Suppressor macrophage treated with lipopolysaccharide for 4 hours (primary cell): Measurements from ENCODE around the gene DEXI.
"Not testable (repeated sequence)": the region's sequence is repeated elsewhere in the genome, so short reads cannot be mapped to it uniquely, and the experiment has no call there.

Source experiments
- DNase-seq: peaks from one replicate; pipeline ENCODE4 v3.0.0-alpha.2; 2020

DEXI gene

DNA sequence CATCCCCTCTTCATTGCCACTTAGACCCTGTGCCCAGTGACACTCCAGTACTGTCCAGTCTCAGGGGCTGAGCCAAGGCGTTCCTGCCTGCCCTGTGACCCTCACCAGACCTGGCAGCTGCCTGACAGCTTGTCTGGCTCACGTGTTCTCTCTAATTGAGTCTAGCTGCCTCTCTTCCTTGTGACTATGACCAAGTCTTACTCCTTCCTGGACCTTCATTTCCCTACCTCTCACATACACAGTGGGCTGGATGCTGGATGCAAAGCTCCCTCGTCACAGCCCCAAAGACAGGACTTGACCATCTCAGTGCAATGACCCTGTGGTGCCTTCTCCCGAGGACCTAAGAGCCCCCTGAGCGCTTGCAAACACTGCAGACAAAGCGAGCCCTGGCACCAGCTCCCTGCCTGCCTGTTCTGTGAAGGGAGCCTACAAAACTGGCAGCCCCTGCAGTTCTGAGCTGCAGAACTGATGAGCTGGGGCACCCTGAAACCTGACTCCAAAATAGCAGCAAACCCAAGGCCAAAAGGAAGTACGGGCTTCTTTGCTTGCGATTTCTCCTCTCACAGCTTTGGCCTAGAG, 1.7 kb downstream of the DEXI start:
- peak; percentile 51 for DNase-seq

DNA sequence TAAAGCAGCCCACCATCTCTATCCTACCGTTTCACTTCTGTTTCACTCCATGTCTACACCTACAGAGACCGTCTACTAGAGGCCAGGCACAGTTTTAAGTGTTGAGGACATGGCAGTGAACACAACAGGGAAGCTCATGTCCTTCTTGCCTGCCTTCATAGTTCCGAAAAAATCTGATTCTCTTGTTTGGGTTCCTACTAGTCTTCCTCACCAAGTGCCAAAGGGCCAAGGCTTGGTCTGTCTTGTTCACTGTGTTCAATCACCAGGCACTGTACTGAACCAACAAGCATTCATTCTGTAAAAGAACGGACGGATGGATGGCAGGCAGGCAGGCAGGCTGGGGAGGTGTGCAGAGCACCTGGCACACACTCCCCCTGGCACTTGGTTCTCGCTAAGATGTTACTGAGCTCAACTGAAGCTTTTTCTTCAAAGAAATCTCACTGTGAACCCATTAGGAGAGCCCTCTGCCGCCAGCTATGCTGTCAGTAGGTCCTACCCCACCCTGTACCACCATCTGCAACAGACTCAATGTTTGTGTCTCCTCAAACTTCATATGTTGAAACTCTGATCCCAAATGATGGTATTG, 2.5 kb downstream of the DEXI start:
- DNase-seq: no peak

DNA sequence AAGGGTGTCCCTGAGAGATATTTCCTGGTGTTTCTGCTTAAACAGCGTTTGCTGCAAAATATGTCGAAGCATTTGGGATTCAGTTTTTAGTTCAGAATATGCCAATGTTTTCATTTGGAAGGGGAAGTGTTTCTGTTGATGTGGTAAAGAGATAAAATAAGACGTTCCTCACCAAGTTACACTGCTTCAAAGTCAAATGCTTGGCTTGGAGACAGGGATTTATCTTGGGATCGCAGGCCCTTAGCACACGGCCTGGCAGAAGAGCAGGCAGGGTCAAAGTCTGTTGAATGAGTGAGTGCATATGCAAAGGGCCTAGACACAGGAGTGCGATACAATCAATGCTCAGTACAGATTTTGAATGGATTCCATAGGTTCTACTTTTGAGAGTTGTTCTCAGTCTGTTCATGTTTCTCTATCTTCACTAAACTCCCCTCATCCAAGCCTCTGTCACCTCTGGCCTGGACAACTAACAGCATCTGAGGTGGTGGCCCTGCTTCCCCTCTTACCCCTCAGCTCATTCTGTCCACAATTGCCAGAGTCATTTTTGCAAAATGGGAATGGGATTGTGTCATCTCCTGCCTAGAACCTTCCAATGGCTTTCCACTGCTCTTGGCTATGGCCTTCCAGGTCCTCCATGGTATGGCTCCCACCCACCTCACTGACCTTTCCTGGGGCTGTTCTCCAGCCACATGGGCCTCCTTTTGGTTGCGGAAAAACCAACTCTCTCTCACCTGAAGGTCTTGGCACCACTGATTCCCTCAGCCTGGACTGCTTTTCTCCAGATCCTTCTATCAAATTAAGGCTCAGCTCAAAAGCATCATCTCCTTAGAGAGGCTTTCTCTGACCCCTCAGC, 3.2 kb downstream of the DEXI start:
- no peak for DNase-seq

DNA sequence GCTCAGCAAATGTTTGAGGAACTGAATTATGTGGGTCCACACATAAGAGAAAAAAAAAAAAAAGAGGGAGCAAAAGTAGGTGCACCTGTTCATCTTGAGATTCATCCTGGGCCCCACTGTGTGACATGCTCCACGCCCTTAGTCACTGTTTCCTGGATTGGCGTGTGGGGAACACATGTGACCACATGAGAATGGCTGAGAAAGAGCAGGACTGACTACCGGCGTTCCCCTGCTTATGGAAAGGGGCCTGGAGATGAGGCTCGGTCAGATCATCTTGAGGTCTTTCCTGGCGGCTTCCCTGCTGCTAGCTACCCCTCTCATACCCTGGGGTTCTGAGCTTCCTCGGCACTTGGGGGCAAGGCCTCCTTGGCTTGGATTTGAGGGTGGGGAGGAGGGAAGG, 3.9 kb downstream of the DEXI start:
- peak; percentile 37 for DNase-seq

DNA sequence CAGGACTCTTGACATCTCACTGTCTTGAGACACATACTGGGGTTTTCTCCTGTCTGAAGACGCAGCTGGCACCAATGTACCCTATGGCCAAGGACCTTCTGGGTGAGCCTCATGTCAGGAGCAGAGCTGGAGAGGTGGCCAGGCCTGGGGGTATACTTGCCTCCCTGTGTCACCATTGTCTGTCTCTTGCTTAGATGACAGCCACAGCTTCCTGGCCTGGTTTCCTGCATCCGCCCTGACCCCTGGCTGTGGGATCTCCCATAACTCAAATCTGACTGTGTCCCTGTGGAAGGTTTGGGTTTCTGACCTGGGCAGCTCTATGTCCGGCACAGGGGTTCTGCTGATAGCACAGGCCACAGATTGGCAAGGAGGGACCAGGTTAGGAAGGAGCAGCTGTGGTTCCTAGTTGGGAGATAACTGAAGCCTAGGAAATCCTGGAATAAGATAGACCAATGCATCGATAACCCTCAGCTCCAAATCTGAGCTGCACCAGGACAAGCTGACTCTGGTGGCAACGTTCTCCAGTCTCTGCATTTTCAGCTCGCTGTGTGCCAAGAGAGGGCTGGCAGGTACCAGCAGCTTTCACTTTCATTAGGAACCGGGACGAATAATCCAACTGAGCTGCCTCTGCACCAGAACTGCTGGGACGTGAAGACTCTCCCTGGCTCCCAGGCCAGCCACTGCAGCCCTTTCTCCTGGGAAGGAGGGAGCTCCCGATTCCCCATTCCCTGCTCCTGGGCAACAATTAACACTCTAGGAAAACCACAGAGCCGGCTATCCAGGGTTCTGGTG, 5.0 kb downstream of the DEXI start:
- DNase-seq: no peak

DNA sequence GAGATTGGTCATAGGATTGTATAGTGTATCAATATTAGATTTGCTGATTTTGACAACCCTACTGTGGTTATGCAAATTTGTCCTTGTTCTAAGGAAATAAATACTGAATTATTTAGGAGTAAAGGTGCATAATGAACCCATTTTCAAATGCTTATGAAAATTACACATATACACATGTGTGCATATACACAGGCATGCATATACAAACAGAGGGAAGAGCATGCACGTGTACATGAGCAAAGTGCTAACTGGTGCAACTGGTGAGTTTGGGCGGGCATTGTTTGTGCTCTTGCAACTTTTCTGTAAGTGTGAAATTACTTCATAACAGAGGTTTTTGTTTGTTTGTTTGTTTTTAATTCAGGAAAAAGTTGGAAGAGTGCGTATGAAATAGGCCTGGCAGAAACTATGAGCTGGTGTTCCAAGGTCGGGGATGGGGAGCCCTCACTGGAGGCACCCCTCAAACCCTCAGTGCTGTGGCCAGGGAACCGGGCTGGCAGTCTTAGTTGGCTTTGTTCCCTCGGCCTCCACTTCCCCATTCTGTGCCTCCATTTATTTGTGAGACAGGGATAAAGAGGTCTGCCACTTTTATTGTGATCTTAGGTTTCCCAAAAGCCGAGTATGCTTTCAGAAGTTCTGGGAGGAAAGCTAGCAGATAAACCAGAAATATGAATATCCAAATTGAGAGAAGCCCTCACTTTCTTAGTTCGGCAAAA, 5.8 kb downstream of the DEXI start:
- DNase-seq: no peak

DNA sequence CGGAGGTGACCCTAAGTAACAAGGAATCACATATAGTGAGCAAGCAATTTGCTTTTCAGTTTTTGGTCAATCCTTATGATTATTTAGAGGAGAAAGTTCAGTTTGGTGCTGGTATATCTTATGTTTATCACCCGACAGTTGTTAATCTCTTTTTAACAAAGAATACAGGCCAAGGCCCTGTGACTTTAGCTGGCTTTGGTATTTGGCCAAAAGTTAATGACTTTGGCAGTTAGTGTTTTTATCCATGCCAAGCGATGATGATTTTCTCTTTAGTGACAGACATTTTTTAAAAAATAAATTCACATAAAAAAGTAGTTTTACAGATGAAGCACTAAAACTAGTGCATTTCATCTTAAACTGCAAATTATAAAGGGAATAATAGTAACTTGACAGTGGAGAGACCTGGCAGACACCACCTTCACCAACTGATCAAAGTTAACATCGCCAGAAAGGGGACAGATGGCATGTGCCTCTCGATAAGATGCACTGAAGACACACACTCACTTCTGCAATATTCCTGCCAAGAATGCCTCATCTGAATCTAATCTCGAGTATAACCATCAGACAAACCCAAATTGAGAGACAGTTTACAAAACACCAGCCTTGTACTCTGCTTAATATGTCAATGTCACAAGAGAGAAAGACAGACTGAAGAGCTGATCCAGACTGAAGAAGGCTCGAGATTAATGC, 6.9 kb downstream of the DEXI start:
- DNase-seq: no peak

DNA sequence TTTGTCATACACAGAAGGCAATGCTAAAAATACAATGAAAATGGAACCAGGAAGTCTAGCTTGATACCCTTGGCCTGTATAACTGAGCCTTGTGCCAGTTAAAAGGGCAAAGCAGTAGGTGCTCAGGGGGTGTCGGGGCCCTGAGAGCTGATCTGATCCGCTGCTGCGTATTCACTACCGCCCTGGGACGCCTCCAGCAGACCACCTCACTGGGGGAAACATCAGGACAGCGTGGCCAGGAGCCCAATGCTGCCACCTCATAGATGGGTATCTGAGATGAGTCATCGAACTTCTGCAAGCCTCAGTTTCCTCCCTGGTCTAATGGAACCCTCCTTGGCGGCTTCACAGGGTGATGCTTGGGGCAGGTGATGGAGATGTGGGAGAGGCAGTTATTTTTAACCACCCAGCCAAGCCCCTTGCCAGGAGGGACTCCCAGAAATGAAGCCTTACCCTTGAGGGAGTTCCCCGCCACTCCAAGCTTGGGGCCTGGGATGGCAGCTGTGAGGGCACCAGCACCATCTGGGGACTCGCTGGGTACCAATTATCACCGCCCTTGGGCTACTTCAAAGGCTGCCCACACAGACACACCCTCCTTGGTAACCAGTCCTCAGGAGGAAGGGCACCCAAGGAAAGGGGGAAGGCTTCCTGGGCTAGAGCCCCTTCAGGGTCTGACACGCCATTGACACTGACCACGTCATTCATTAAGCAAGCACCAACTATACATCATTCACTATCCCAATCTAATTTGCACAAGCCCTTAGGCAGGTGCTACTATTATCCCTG, 7.8 kb downstream of the DEXI start:
- DNase-seq: no peak

DNA sequence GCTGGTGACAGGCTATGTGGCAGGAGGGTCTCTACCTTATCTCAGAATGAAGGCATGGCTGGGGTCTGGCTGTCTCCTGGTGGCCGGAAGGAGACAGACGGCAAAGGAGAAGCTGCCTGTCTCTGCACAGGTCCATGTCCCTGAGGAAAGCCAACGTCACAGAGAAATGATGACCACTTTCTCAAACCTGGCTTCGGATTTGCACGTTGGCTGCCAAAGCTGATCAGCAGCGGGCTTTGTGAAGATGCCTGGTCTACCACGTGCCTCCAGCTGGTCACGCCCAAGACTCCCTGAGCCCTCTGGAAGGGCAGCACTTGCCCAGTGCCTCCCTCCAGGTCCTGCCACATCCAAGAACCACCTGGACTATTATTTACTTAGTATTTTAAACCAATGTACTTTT, 8.4 kb downstream of the DEXI start:
- DNase-seq: no peak

DNA sequence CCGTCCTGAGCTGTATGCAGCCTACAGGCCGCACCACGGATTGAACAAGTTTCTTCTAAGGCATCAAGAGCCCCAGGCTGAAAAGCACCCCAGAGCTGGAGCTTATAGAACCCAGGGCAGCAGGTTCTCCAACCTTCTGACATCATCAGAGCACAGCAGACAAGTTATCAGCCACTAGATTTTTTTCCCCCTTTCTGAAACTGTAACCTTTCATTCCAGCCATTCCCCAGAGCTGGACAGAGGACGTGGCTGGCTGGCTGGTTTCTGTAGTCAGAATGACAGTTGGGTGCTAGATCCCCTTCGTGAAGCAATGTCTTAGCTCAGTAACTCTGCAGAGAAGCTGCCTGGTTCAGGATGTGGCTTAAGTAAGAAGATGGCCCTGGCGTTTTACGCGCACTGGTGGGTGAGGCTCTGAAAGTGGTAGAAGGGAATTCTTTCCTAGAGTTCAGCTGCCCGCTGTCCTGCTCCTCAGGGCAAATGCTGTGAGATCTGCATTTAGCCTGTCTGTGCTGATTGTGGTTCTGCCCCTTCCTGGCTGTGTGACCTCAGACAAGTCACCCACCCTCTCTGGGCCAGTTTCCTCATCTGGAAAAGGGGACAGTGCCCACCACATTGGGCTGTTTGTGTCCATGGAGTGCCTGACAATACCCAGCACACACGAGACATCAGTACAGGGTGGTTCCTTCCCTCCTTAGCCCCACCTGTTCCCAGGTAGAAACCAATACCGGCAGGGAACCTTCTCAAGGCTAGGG, 9.1 kb downstream of the DEXI start:
- DNase-seq: no peak

DNA sequence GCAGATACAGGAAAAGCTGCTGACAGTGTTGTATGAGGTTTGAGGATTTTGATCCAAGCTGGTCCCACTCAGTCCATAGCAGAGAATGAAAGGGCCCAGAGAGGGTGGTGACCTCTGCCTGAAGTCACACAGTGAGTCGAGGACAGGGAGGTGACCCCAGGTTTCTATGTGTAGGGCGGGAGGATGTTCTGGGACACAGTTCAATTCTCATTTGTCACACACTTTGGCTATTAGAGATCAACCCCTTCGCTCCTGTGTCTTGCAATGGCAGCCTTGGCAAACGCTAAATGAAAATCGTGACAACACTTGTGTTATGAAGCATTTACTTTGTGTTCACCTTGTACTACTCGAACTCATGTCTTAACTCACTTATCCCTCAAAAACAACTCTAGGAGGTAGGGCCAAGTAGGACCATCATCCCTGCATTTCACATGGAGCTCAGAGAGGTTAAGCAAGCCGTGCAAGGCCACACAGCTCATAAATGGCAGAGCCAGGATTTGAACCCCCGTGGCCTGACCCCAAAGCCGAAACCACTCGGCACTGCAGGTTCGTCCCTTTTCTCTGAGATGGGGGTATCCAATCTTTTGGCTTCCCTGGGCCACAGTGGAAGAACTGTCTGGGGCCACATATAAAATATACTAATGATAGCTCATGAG, 10.2 kb downstream of the DEXI start:
- no peak for DNase-seq

DNA sequence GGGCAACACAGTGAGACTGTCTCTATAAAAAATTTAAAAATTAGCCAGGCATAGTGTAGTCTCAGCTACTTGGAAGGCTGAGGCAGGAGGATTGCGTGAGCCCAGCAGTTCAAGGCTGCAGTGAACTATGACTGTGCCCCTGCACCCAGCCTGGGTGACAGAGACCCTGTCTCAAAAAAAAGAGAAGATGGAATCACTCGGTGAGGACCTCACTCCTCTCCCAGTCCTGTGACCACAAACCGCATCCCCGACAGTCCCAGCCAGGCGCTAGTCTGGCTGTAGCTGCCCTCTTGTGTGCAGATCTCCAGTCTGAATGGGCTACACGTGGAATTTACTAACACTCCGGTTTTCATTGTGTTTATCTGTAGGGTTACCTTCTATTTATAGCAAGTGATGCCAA, 11.1 kb downstream of the DEXI start:
- DNase-seq: no peak

DNA sequence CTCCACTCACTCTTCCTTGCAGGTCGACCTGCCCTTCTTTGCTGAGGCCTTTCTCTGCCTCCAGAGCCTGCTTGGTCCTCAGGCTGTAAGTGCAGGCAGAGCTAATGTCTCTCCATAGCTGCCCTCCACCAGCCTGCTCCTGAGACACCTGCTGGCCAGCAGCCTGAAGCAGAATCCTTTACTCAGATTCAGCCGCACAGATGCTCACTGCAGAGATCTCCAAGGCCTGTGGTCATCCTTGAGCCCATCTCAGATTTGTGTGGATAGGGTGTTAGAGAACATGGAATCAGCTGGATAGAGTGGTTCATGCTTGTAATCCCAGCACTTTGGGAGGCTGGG, 11.5 kb downstream of the DEXI start:
- no peak for DNase-seq

DNA sequence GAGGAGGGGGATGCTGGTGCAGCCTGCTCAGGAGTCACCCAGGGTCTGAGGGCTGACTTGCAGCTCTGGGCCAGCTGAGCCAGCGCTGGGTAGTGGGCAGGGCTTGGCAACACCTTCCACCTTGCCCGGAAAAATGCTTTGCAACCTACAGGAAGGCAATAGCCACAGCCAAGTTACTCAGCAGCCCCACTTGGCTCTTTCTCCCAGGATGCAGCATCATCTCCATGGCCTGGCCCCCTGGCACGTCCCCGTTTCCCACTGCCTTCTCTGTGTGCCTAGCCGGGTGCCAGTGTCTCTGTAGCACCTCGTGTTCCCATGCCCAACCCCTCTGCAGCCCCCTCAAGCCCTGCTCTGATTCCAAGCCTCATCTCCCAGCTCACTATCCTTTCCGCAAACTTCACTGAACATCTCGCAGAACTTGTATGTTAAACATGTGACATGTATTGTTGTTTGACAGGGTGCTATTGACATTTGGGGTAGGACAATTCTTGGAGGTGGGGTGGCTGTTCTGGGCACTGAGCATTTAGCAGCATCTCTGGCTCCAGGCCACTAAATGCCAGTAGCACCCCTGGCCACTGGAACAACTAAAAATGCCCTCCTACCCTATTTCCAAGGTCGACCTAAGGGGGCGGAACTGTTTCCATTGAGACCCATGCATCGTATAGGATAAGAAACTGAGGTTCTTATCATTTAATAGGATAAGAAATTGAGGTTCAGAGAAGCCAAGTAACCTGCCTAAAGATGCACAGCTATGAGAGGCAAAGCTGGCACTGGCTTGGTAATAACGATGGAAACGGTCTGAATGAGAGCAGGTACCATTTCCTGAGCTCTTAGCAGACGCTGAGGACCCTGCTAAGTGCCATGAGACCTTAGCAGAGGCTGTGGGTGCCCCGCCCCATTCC, 12.2 kb downstream of the DEXI start:
- DNase-seq: no peak

DNA sequence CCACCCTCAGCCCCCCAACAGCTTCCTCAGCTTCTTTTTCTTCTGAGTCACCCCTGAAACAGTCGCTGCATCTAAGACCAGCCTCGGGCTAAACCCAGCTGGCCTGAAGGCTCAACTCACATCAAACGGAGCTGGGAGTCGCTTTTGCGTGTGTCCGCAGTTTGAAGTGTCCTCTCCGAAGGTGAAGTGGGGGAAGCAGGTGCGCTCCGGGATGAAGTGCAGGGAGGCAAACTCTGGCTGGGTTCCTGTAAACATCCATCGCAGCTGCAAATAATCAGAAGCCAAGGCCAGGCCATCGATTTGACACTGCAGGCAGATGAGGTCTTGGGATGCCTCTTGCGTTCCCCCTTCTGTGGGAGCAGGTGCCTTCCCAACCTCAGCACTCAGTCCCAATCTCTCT, 13.2 kb downstream of the DEXI start:
- not testable (repeated sequence) for DNase-seq

DNA sequence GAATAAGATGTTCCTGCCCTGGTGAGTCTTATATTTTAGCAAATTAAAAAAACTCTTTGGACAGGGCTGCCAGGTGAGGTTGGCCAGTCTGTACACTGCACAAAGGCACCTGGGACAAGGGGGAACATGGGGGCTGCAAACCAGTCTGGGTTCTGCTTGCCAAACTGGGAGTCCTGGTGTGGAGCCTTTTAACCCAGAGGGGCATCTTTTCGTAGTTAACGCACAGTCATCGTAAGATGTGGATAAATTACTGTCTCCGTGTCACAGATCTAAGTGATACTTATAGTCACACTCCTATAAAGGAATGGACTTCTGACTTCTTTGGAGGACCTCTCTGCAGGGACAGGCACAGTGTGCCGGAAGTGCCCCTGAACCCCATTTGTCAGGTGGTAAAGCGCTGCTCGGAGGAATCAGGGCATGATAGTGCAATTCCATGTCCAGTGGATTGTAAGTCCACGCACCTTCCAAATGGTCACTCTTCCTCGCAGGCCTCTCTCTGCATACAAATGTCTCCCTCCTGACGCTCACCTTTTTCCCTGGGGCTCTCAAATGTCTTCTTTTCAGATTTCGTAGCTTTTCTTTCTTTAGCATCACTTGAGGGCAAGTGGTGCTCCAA, 14.7 kb downstream of the DEXI start:
- DNase-seq: no peak

DNA sequence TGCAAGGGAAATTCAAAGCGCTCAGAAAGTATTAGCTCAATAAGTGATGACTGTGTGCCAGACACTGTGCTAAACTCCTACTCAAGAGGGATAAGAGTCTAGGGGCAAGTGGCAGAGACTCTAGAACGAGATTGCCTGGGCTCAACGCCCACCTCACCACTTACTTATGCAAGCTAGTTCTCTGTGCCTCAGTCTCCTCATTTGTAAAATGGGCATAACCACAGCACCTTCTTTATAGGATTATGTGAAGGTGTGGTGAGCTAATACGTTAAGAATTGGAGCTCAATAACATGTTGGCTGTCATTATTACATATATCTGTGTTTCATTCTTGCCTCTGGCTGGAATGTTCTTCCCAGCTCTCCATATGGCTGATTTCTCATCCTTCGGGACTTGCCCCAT, 15.4 kb downstream of the DEXI start:
- no peak for DNase-seq

DNA sequence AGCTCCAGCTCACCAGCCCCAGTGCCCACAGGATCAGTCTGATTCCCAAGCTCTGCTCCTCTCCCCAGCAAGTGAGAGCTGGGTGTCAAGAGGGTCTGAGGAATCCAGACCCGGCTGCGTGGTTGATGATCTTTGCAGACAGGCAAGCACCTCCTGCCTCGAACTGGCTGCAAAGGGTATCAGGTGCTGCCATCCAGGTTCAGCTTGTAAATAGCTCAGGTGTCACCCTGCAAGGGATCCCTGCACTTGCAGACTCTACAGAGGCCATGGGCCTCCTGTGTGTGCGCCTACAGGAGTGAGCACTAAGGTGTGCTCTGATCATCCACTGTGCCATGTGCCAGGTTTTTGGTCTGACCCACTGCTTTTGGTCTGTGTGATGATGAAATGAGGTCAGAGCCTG, 16.2 kb downstream of the DEXI start:
- no peak for DNase-seq

DNA sequence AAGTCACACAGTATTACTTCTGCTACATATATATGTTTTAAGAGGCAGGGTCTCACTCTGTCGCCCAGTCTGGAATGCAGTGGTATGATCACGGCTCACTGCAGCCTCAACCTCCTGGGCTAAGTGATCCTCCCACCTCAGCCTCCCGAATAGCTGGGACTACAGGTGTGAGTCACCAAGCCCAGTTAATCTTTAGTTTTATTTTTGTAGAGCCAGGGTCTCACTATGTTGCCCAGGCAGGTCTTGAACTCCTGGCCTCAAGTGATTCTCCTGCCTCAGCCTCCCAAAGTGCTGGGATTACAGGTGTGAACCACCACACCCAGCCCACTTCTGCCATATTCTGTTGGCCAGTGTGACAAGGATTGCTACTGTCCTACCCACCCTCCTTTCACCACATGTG, 17.0 kb downstream of the DEXI start:
- DNase-seq: not testable (repeated sequence)
